Hair follicle dermal papilla cell (primary cell): ENCODE data around the gene TPBG. TPM values are rescaled to one million over a fixed set of nuclear protein-coding genes. Genes with fewer than 3 reads are reported as not detected.

Source experiments
- total RNA-seq: library from RNA; depleted of rRNA; stranded (reverse); fragments of >200 nt; gene quantifications from 2 replicates; pipeline ENCODE4 v1.2.3, GENCODE V29; 2012

Gene TPBG
- 73.3 and 90.5 TPM in 2 replicates for total RNA-seq

DNA sequence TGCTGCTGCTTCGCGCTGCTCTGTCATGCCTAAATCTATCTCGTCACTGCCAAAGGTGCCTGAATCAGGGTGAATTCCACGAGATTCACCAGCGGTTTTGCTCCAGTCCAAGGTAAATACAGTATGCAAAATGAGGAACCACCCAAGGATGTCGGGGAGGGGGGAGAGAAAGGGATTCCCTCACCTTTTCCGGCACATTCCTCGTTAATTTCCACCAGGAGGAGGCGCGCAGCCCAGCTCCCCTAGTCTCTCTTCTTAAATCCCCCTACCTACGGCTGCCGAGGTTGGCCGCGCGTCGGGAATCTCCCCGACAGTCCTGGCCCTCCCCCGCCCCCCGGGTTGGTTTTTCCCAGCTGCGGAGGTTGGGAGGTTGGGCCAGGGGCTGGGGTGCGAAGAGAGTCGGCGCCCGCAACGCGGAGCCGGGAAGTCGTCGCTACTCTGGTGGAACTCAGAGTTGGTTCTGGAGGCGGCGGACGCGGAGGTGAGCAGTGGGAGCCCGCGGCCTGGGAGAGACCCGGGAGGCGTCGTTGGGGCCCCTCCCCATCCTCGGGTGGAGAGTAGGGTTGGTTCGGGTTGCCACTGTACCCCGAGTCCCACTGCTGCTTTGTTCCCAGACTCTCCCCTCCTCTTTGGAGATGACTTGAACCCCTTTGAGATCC is at the start of gene TPBG:
Gene TPBG (plus strand): TSS at position 390 of the 659 bp plus-strand sequence. CDS start 1,145 bp downstream, outside the sequence.

Other genes starting within 250 kb of the TPBG start
- 64.1 and 79.2 TPM in 2 replicates for gene IBTK, start 116.1 kb upstream of the TPBG start, total RNA-seq